HepG2 (cell line): Measurements from ENCODE around the gene ADAT3. TPM values are rescaled to one million over a fixed set of nuclear protein-coding genes. Genes with fewer than 3 reads are reported as not detected.

Source experiments
- ATAC-seq: fragments of 200-7000 bp; cut with Tn5 transposase; 3 replicates; pipeline ENCODE4 v1.9.1; 2020; ENCODE audit warnings: mild to moderate bottlenecking, moderate library complexity
- BruUV-seq: library from RNA; stranded (reverse); fragments of 400-500 nt; replicated peaks from 2 replicates; lab custom pipeline; 2021; lab: Mats Ljungman, UMichigan
- CTCF ChIA-PET: fragments of 300-600 bp; formaldehyde crosslinking; extraction: SDS; loops from one replicate; lab custom pipeline; 2021; ENCODE audit warnings: low total read pairs, inconsistent platforms, low intra/inter-chr PET ratio; lab: Yijun Ruan, JAX
- POLR2A ChIA-PET: fragments of 350-600 bp; sonication (Branson Sonifier 250); formaldehyde crosslinking; loops from one replicate; lab custom pipeline; 2020; ENCODE audit warnings: antibody characterized with exemption, inconsistent platforms; lab: Yijun Ruan, JAX
- DNase-seq: peaks from one replicate; pipeline ENCODE4 v3.0.0-alpha.2; 2015; ENCODE audit warnings: low spot score
- FAIRE-seq: peaks from 3 replicates; lab custom pipeline; 2011; peaks lifted over from hg19 to GRCh38; lab: Jason Lieb, UNC
- H2AFZ ChIP-seq: one replicate; pipeline ENCODE4 v1.6.1; 2011; ENCODE audit warnings: low read length, inconsistent platforms
- H3K27ac ChIP-seq: fragments of 300-600 bp; 3 replicates; pipeline ENCODE4 v1.8.0; 2011; ENCODE audit warnings: mixed run types, mild to moderate bottlenecking, mixed read lengths, low read length, inconsistent platforms; ENCODE audit not compliant: insufficient read depth; ENCODE audit errors: extremely low read length
- H3K27me3 ChIP-seq, 2 experiments: fragments of 200-600 bp in 1 of 2; 2 replicates in 1 of 2; 3 replicates in 1 of 2; pipeline versions ENCODE4 v1.6.0 to v1.8.0; 2011; ENCODE audit warnings: low read length in 2 of 2, mild to moderate bottlenecking in 2 of 2, moderate library complexity in 2 of 2, inconsistent platforms in 1 of 2; ENCODE audit not compliant: insufficient read depth in 2 of 2, control insufficient read depth in 1 of 2
- H3K36me3 ChIP-seq, 2 experiments: fragments of 200-600 bp in 1 of 2; replicated peaks in 1 of 2; 2 replicates in 1 of 2; 3 replicates in 1 of 2; pipeline versions ENCODE4 v1.5.1 to v1.8.0; 2011; ENCODE audit warnings: low read length in 2 of 2, inconsistent platforms in 1 of 2; ENCODE audit not compliant: insufficient read depth in 2 of 2, control insufficient read depth in 1 of 2
- H3K4me1 ChIP-seq: 2 replicates; pipeline ENCODE4 v1.5.1; 2012; ENCODE audit warnings: low read length, inconsistent platforms; ENCODE audit not compliant: insufficient read depth
- H3K4me2 ChIP-seq: 2 replicates; pipeline ENCODE4 v1.6.0; 2011; ENCODE audit warnings: low read depth, low read length, inconsistent platforms
- H3K4me3 ChIP-seq, 3 experiments: fragments of 200-600 bp in 1 of 3; sonication (generic), shearing (Covaris generic) in 1 of 3; replicated peaks in 1 of 3; 2 replicates each; pipeline ENCODE4 v1.5.1; 2011 to 2016; ENCODE audit warnings: low read length in 3 of 3, inconsistent platforms in 2 of 3, low read depth in 2 of 3, mild to moderate bottlenecking in 2 of 3, control low read depth in 1 of 3, mixed read lengths in 1 of 3; ENCODE audit not compliant: insufficient read depth in 1 of 3
- H3K79me2 ChIP-seq: one replicate; pipeline ENCODE4 v1.6.1; 2011; ENCODE audit warnings: low read length, inconsistent platforms; ENCODE audit not compliant: insufficient read depth
- H3K9ac ChIP-seq: 2 replicates; pipeline ENCODE4 v1.6.0; 2011; ENCODE audit warnings: mild to moderate bottlenecking, low read depth, low read length, inconsistent platforms; ENCODE audit not compliant: insufficient read depth
- H3K9me3 ChIP-seq: 2 replicates; pipeline ENCODE4 v1.5.1; 2012; ENCODE audit warnings: mild to moderate bottlenecking, low read length
- H4K20me1 ChIP-seq: 2 replicates; pipeline ENCODE4 v1.6.0; 2011; ENCODE audit warnings: inconsistent platforms, mild to moderate bottlenecking, low read length, moderate library complexity; ENCODE audit not compliant: insufficient read depth
- CEBPB ChIP-seq: IDR thresholded peaks from 2 replicates; pipeline ENCODE4 v1.6.1; 2011; ENCODE audit warnings: low read depth, low read length, improper control_type of control experiment, borderline replicate concordance
- NONO ChIP-seq, 2 experiments: fragments of 450-650 bp in 1 of 2; sonication (generic) in 1 of 2; formaldehyde crosslinking in 1 of 2; IDR thresholded peaks in 1 of 2; conservative IDR thresholded peaks in 1 of 2; 2 replicates each; pipeline versions ENCODE4 v1.6.1 to v1.8.0; 2017 to 2022; ENCODE audit warnings: mild to moderate bottlenecking in 1 of 2, missing genetic modification reagents in 1 of 2, moderate library complexity in 1 of 2
- NR2F6 ChIP-seq, 2 experiments: IDR thresholded peaks; 2 replicates each; pipeline ENCODE4 v1.6.1; 2016; ENCODE audit warnings: antibody characterized with exemption in 1 of 2, mild to moderate bottlenecking in 1 of 2
- RBAK ChIP-seq: sonication (generic); formaldehyde crosslinking; IDR thresholded peaks from 2 replicates; pipeline ENCODE4 v1.5.1; 2020; ENCODE audit warnings: mild to moderate bottlenecking, missing genetic modification reagents
- ZFP82 ChIP-seq: sonication (generic); formaldehyde crosslinking; IDR thresholded peaks from 2 replicates; pipeline ENCODE4 v1.5.1; 2020; ENCODE audit warnings: mild to moderate bottlenecking, missing genetic modification reagents, borderline replicate concordance
- ZNF652 ChIP-seq: IDR thresholded peaks from 2 replicates; pipeline ENCODE4 v1.6.1; 2016; ENCODE audit warnings: low read depth, borderline replicate concordance
- ZNF691 ChIP-seq: sonication (generic); formaldehyde crosslinking; IDR thresholded peaks from 2 replicates; pipeline ENCODE4 v1.4.0; 2020; ENCODE audit warnings: missing genetic modification reagents, low read depth, mild to moderate bottlenecking, borderline replicate concordance
- ZNF75D ChIP-seq: sonication (generic); formaldehyde crosslinking; IDR thresholded peaks from 2 replicates; pipeline ENCODE4 v1.8.1; 2023; ENCODE audit warnings: missing genetic modification reagents, mild to moderate bottlenecking, borderline replicate concordance
- ZNF782 ChIP-seq: sonication (generic); formaldehyde crosslinking; IDR thresholded peaks from 2 replicates; pipeline ENCODE4 v1.4.0; 2020; ENCODE audit warnings: missing genetic modification reagents, mild to moderate bottlenecking, borderline replicate concordance
- ZNF841 ChIP-seq: sonication (generic); formaldehyde crosslinking; IDR thresholded peaks from 2 replicates; pipeline ENCODE4 v1.8.1; 2023; ENCODE audit warnings: missing genetic modification reagents, borderline replicate concordance
- WGBS: methylation state at CpG from one replicate; pipeline ENCODE4 v1.1.6; 2017; ENCODE audit warnings: low lambda C conversion rate; 5-methylcytosine and 5-hydroxymethylcytosine counted together
- in situ Hi-C: cut with HindIII; loops from 2 replicates; pipeline ENCODE4 v1.10.0; 2017; ENCODE audit warnings: low pct_unique_long_range_greater_than_20kb; ENCODE audit not compliant: extremely low pct_ligation_motif_present
- intact Hi-C: fragments of 100-400 bp; cut with micrococcal nuclease; formaldehyde crosslinking; loops from one replicate; pipeline ENCODE4 v1.10.0; 2022; ENCODE audit not compliant: unreplicated experiment
- polyA plus RNA-seq, 8 experiments: library from polyadenylated mRNA; depleted of rRNA in 3 of 8; stranded (reverse) in 7 of 8; unstranded in 1 of 8; fragments of >200 nt; fragmentation: Illumina TruSeq in 4 of 8; extraction: Trizol in 4 of 8; gene quantifications; 2 replicates each; pipeline versions ENCODE4 v1.2.1 to v1.2.3, GENCODE V29; 2011 to 2016; ENCODE audit warnings: low read depth in 4 of 8, missing spikeins in 1 of 8, mixed read lengths in 1 of 8; ENCODE audit not compliant: insufficient read depth in 1 of 8
- total RNA-seq, 5 experiments: library from RNA; depleted of rRNA; stranded (reverse); fragments of >200 nt; fragmentation: Illumina TruSeq; extraction: Trizol; gene quantifications; 2 replicates each; pipeline ENCODE4 v1.2.3, GENCODE V29; 2016; ENCODE audit warnings: low read depth in 1 of 5

Gene ADAT3
- total and polyA plus RNA-seq, 2 of the 13 experiments (the other 11 are each of a cell fraction or from before 2014, with no cell fraction given) = 0.95 to 3.5 TPM

- TF ChIP-seq NONO (IDR thresholded peaks at IDR 0.05) (no peak), NONO (CRISPR knock-in tag; conservative IDR thresholded peaks at IDR 0.05) (peak; percentile 49; the same call in 1 of the 2 replicates), ZFP82 (CRISPR knock-in tag) (no peak), ZNF75D (CRISPR knock-in tag) (no peak), NR2F6 (IDR thresholded peaks at IDR 0.05) (no peak), NR2F6 (CRISPR knock-in tag; IDR thresholded peaks at IDR 0.05) (peak; percentile 66; the same call in 1 of the 2 replicates), ZNF691 (CRISPR knock-in tag) (no peak)
- TF ChIP-seq, all 625 proteins: peak for 63
Measured at GRCh38 chr19:1929021-1929742, 24.0 kb downstream of the ADAT3 start (continued).

GRCh38 chr19:1931445-1931844 is 26.2 kb downstream of the ADAT3 start:
- intact Hi-C loops = no loop called here
- FAIRE-seq (no peak), ATAC-seq (no peak), DNase-seq (no peak)
- Histone ChIP-seq H3K4me3 (no peak overlapping the region), H3K36me3 (no peaks in the 10 kb centered on the region), H3K4me2 (no peak overlapping the region), H3K9me3 (no peaks in the 10 kb centered on the region; the same call in 1 of the 2 replicates), H2AFZ (no peak overlapping the region), H3K27ac (no peak overlapping the region), H3K4me1 (peaks cover 22% of the 10 kb centered on the region), H4K20me1 (no peaks in the 10 kb centered on the region), H3K27me3 (no peaks in the 10 kb centered on the region), H3K9ac (no peak overlapping the region), H3K79me2 (no peaks in the 10 kb centered on the region)
- no TSS peak for BruUV-seq
- in situ Hi-C loops = loop anchor here (10.0 kb wide), 1 partner anchor 133 kb away; no protein-coding TSS in a partner anchor
- ChIA-PET POLR2A (no interaction called here), CTCF (no interaction called here)
- 75% methylated on average over 1 of the region's 1 CpG for WGBS
- no peak for TF ChIP-seq ZNF841 (CRISPR knock-in tag)
- peak; percentile 92 for TF ChIP-seq RBAK
- no peak for TF ChIP-seq ZNF652 (CRISPR knock-in tag)
- TF ChIP-seq CEBPB = no peak
- no peak for TF ChIP-seq ZNF782 (CRISPR knock-in tag)
